ENCODE data around the gene HLCS.

Gene HLCS

DNA sequence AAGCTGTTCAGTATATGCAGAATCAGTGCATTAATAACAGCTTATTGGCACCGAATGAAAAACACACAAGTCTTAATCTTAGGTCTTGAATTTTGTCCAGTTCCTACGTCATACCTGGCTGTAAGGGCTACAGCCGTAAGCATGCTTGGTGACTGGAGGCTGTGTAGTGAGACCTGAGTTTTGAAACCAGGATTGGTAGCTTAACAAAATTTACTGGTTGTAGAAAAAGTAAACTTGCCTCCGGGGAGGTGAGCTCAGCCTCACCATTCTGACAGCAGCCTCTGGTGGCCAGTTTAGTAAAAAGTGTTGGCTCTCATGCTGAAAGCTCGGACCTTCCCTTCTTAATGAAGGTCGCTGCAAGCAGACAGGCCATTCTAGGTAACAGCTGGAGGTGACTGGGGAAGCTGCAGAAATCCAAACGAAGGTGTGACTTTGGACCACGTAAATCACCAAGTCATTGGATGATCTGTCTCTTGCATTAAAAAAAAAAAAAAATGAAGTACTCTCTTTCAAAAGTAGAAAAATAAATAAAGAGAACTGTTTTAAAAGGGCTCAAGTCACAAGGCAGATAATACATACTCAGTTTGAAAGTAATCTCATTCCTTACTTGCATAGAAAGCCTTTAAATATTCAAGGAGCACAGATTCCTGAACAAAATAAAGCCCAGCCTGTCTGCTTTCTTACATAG lies 48.9 kb downstream of the HLCS start:
- FAIRE-seq (no peak), DNase-seq (ENCODE audit: insufficient read length) (no peak)
- no peak for TF ChIP-seq TAF1 (IDR thresholded peaks at IDR 0.05; ENCODE audit: borderline replicate concordance, low read depth, low read length)
- no peak for TF ChIP-seq POLR2AphosphoS5 (IDR thresholded peaks at IDR 0.05; ENCODE audit: low read depth, low read length)
- TF ChIP-seq POLR2A (IDR thresholded peaks at IDR 0.05; ENCODE audit: low read depth, low read length) = no peak

DNA sequence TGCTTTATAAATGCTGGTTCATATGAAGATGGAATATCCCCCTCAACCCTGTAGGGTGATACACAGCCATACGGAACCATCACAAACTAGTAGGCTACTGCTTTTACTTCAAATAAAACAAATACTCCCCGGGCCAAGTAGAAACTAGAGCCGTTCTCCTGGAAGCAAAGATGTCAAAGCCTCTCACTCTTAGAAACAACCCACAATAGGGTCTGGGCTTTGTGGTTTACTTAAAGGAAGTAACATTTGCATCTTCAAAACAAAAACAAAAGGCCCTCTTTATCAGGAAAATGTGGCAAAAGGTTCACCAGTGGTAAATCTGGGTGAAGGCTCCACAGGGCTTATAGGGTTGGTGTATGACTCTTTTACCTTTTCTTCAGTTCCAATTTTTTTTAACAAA lies 49.8 kb downstream of the HLCS start:
- no peak for FAIRE-seq
- no peak for TF ChIP-seq POLR2A (IDR thresholded peaks at IDR 0.05; ENCODE audit: low read depth, low read length)
- TF ChIP-seq POLR2AphosphoS5 (IDR thresholded peaks at IDR 0.05; ENCODE audit: low read depth, low read length) = no peak
- TF ChIP-seq TAF1 (IDR thresholded peaks at IDR 0.05; ENCODE audit: borderline replicate concordance, low read depth, low read length) = no peak
- no peak for DNase-seq (ENCODE audit: insufficient read length)

DNA sequence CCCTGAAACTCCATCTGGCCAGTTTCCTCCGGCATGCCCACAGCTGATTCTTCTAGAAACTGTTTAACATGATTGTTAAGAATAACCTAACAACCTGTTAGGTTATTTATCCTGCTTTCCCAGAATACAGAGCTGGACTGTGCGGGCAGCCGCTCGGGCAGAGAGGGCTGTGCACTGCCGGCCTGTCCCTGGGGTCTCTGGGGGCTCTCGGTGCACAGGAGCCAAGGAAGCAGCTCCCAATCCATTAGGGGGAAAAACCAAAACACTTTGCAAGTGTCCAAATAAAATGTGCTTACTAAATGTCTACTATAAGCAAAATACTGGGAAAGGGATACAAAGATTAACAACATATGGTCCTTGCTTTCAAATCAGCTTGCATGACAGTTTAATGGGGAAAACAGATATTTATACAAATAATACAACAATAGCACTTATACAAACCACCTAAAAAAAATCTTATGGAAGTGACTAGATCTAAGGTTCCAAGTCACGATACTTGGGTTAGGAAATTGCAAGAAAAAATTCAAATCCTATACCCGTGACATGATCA lies 50.7 kb downstream of the HLCS start:
- FAIRE-seq = no peak
- TF ChIP-seq POLR2A (IDR thresholded peaks at IDR 0.05; ENCODE audit: low read depth, low read length) = no peak
- no peak for TF ChIP-seq POLR2AphosphoS5 (IDR thresholded peaks at IDR 0.05; ENCODE audit: low read depth, low read length)
- TF ChIP-seq TAF1 (IDR thresholded peaks at IDR 0.05; ENCODE audit: borderline replicate concordance, low read depth, low read length) = no peak

DNA sequence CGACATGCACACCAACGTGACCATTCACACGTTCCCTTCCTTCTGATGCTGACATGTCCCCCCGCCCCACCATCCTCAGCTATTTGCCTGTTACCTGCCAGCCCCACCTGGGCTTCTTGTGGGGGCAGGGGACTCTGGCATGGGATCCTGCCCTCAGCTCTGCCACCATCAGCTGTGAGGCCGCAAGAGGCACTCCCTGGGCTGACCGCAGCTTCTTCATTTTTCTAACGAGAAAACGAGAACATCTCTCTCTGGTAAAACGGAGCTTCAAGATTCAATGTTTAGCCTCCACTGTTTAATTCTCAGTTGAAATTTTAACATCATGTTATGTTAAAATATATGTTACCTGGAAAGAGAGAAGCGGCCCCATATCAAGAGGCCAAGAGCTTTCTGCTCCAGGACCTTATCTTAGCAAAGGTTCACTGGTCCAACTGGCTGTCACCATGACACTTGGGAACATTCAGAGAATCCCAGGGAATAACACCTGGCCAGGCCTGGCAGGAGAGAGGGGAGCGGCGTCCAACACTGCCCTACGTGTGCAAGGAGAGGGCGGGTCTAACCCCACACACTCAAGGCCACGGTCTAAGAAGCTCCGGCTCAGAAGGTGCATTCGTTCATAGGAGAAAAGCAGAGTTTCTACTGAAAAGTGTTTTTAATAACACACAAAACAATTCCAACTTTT lies 51.3 kb downstream of the HLCS start:
- TF ChIP-seq POLR2A (IDR thresholded peaks at IDR 0.05; ENCODE audit: low read depth, low read length) (no peak), TAF1 (IDR thresholded peaks at IDR 0.05; ENCODE audit: borderline replicate concordance, low read depth, low read length) (no peak), POLR2AphosphoS5 (IDR thresholded peaks at IDR 0.05; ENCODE audit: low read depth, low read length) (no peak)
- no peak for FAIRE-seq
- DNase-seq (ENCODE audit: insufficient read length) = no peak

More for the DNA sequence above, 50.7 kb downstream of the HLCS start:
- no peak for DNase-seq (ENCODE audit: insufficient read length)

DNA sequence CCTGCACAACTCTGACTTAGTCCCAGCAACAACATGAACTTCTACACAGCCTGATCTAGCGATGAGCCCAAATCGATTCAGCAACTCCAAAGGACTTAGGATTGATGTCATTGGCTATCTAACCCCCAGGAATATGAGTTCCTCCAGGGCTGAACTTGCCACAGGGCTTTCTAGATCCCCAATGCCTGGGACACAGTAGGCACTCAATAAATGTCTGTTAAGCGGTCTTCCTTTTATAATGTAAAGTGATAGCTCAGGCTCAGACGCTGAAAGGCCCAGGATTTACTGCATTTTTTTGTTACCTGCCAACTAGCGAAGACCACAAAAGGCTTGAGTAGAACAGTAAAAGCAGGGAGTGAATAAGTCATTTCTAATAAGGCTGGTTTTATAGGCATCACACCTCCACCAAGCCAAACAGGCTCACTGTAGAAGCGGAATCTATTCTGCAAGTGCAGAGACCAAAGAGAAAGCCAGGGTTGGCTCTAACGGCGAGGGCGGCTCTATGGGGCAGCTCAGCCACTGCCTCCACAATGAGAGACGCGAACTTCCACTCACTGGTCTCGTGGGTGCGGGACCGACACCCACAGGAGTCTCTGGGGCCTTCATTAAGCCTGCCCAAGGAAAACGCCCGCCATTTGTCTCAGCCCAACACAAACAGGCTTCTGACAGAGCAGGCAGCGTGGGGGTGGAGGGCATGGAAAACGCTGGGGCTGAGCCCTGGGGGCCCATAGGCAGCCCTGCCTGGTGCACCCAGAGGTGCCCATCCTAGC lies 52.0 kb downstream of the HLCS start:
- DNase-seq (ENCODE audit: insufficient read length) (no peak), FAIRE-seq (no peak)
- TF ChIP-seq POLR2AphosphoS5 (IDR thresholded peaks at IDR 0.05; ENCODE audit: low read depth, low read length) (no peak), POLR2A (IDR thresholded peaks at IDR 0.05; ENCODE audit: low read depth, low read length) (no peak)

DNA sequence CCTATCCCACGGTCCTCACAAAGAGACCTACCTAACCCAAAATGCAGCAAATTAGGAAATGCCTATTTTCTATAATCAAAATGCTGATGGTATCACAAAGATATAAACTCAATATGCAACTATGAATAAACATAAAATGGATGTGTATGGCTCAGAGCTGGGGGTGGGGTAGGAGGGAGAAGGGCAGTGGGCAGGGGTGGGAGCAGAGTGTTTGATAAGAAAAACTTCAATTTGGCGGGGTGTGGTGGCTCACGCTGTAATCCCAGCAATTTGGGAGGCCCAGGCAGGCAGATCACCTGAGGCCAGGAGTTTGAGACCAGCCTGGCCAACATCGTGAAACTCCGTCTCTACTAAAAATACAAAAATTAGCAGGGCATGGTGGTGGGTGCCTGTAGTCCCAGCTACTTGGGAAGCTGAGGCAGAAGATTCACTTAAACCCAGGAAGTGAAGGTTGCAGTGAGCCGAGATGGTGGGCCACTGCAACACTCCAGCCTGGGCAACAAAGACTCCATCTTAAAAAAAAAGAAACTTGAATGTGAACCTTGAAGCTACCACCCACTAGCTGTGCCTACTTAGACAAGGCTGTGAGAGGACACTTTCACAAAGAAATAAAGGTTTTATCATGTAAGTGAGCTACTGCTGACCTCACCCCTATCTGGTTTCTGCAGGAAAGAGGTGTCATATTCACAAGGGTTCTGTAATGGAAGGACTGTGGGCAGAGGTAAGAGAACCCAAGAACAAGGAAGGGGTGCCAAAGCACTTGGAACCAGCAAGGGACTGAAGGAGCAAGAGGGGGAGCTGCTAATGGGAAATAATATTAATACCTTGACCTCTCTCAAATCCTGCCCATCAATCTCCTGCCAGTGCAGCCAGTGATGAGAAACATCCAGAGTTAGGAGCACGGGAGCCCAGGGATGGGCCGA lies 53.0 kb downstream of the HLCS start:
- FAIRE-seq (no peak), DNase-seq (ENCODE audit: insufficient read length) (no peak)
- no peak for TF ChIP-seq TAF1 (IDR thresholded peaks at IDR 0.05; ENCODE audit: borderline replicate concordance, low read depth, low read length)
- TF ChIP-seq POLR2AphosphoS5 (IDR thresholded peaks at IDR 0.05; ENCODE audit: low read depth, low read length) = no peak
- TF ChIP-seq POLR2A (IDR thresholded peaks at IDR 0.05; ENCODE audit: low read depth, low read length) = no peak

DNA sequence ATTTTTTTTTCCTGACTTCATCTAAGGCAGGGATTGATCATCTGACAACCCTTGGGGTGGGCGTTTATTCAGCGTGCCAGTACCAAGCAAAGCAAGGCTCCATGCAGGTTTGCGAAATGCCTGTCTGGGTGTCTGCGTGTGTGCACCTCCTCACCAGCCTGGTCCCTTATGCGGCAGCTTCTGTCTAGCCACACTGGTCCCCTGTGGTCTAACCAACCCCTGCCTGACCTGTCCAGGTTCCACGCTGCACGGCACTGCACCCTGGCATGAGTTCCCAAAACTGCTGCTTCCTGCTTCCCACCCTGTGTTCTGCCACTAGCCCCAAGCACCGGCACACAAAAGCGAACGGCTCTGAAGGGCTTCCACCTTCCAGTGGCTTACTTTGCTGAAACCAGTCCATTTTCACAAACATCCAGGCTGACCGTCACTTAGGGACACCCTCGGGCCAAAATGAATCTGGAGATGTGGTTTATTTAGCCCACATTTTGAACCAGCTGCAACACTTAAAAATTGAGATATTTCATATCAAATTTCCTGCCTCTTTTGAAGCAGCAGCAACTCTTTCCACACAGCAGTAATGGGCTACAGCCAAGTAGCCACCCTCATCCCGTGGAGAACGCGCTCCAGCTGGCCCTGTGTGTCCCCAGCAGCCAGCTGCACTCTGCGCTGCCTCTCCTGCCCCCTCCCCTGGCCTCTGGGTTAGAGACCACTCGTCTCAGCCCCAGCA lies 55.7 kb downstream of the HLCS start:
- TF ChIP-seq POLR2A (IDR thresholded peaks at IDR 0.05; ENCODE audit: low read depth, low read length) = no peak
- no peak for TF ChIP-seq POLR2AphosphoS5 (IDR thresholded peaks at IDR 0.05; ENCODE audit: low read depth, low read length)
- no peak for TF ChIP-seq TAF1 (IDR thresholded peaks at IDR 0.05; ENCODE audit: borderline replicate concordance, low read depth, low read length)
- no peak for FAIRE-seq

DNA sequence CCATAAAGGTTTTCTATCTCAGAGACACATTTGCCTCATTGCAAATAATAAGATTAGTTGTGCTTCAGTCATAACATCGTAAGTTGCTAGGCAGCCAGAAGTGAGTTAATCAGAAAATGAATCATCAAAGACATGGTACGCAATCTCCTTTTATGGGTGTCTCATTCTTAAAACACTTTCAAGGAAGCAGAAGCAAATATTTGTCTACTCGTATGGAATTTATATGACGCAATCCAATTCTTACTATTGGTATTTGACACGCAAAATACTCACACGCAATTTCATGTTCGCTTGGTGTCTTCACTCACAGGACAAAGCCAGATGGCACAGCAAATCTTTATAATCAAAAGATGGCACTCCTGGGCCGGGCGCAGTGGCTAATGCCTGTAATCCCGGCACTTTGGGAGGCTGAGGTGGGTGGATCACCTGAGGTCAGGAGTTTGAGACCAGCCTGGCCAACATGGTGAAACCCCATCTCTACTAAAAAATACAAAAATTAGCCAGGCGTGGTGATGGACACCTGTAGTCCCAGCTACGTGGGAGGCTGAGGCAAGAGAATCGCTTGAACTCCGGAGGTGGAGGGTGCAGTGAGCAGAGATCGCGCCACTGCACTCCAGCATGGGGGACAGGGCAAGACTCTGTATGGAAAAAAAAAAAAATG lies 56.4 kb downstream of the HLCS start:
- no peak for FAIRE-seq
- DNase-seq (ENCODE audit: insufficient read length) = no peak
- TF ChIP-seq POLR2A (IDR thresholded peaks at IDR 0.05; ENCODE audit: low read depth, low read length) (no peak), POLR2AphosphoS5 (IDR thresholded peaks at IDR 0.05; ENCODE audit: low read depth, low read length) (no peak), TAF1 (IDR thresholded peaks at IDR 0.05; ENCODE audit: borderline replicate concordance, low read depth, low read length) (no peak)

More for the DNA sequence above, 55.7 kb downstream of the HLCS start:
- DNase-seq (ENCODE audit: insufficient read length) = no peak

DNA sequence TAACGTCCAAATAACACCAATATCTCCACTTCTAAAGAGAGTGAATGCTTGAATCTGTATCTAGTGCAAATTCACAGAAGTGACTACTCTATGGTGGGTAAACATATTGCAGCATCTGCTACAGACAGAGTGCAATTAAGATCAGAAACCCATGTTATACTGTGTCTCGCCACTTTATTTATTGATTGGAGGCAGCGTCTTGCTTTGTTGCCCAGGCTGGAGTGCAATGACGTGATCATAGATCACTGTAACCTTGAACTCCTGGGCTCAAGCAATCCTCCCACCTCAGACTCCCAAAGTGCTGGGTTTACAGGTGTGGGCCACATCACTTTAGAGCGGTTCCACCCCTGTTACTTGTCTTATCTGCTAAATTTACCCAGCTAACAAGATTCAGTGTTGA lies 57.0 kb downstream of the HLCS start:
- TF ChIP-seq POLR2A (IDR thresholded peaks at IDR 0.05; ENCODE audit: low read depth, low read length) (no peak), POLR2AphosphoS5 (IDR thresholded peaks at IDR 0.05; ENCODE audit: low read depth, low read length) (no peak), TAF1 (IDR thresholded peaks at IDR 0.05; ENCODE audit: borderline replicate concordance, low read depth, low read length) (no peak)
- no peak for DNase-seq (ENCODE audit: insufficient read length)
- no peak for FAIRE-seq

Data from GM12892 (cell line).